HUDEP-2 (cell line): Measurements from ENCODE around the gene B4GALNT1.
"Not testable (repeated sequence)": the region's sequence is repeated elsewhere in the genome, so short reads cannot be mapped to it uniquely, and the experiment has no call there.

Source experiments
- DNase-seq, 76 experiments: peaks; one replicate each; lab custom pipeline; 2025; ENCODE audit not compliant: unreplicated experiment in 76 of 76; lab: John Stamatoyannopoulos, UW

Gene B4GALNT1

DNA sequence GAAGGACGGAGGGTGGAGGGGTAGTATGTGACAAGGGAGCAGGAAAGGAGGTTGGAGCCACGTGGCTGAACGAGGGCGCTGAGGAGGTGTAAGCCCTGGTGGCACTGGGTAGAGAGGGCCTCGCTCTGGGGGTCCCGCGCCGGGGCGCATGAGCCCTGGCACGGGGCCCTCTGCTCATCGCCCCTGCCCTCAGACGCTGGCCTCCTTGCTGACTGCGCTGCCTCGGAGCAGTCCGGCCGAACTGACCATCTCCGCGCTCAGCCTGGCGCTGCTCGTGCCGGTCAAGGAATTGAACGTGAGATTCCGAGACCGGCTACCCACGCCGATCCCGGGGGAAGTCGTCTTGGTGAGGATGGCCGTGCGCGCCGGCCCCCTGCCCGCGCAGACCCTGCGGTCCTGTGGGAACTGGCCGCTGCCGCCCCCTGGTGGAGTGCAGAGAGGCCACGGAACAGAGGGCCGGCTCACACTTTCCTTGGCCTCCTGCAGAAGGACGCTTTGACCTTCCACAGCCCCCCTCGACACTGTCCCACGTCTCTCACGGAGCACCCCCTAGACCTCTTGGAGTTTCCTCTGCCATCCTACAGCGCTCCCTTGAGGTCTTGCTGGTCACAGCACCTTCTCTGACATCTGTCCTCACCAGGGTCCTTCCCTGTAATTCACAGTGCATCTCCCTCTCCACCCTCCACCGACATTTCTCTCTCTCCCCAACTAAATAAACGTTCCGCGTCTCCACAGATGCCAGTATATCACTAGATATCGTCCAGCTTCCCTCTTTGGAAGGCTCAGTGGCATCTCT, 11.3 kb downstream of the B4GALNT1 start:
- DNase-seq = peak in 41 of 76 experiments; percentile 6 to 58 (median 22)

DNA sequence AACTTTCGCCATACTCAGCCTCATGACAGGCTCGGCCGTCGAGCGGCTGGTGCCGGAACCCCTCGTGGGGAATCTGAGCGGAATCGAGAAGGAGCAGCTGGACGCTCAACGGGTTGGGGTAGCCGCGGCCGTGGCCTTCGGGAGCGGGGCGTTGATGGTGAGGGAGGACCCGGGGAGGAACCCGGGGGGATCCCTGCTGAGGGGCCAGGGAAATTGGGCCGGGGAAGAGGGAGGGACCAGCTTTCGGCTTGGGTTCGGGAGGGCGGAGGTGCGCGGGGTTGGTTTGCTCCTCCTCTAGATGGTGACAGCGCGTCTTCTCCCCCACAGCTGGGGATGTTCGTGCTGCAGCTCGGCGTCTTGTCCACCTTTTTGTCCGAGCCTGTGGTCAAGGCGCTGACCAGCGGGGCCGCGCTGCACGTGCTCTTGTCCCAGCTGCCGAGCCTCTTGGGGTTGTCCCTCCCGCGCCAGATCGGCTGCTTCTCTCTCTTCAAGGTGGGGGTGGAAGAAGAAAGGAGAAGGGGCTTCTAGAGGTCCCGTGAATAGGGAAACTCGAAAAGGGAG, 12.0 kb downstream of the B4GALNT1 start:
- DNase-seq = peak in 2 of 76 experiments; percentile 18 to 31

DNA sequence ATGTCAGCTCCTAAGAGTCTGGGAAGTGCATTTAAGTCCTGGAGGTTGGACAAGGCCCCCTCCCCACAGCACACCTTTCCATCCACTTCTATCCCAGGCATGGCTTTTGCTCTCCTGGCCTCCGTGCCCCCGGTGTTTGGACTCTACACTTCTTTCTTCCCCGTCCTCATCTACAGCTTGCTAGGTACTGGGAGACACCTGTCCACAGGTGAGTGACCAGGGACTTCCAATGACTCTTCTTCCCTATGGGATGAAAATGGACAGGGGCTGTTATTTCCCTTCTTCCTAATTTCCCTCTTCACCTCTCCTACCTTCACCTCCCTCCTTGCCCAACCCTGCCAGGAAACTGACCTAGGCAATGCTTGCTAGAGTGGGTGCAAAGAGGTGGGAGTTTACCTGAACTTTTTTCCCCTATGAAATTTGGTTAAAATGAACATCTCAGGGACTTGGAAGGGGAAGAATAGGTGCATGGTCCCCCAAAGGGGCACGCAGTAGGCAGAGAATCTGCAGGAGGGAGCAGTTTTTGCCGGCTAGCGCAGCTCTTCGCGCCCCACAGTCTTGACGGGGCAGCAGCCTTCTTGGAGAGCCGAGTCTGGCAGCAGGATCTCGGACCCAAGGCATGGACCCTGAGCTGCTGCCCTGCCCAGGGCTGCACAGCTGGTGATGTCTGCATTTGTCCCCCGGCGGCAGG, 12.6 kb downstream of the B4GALNT1 start:
- no peak for DNase-seq

DNA sequence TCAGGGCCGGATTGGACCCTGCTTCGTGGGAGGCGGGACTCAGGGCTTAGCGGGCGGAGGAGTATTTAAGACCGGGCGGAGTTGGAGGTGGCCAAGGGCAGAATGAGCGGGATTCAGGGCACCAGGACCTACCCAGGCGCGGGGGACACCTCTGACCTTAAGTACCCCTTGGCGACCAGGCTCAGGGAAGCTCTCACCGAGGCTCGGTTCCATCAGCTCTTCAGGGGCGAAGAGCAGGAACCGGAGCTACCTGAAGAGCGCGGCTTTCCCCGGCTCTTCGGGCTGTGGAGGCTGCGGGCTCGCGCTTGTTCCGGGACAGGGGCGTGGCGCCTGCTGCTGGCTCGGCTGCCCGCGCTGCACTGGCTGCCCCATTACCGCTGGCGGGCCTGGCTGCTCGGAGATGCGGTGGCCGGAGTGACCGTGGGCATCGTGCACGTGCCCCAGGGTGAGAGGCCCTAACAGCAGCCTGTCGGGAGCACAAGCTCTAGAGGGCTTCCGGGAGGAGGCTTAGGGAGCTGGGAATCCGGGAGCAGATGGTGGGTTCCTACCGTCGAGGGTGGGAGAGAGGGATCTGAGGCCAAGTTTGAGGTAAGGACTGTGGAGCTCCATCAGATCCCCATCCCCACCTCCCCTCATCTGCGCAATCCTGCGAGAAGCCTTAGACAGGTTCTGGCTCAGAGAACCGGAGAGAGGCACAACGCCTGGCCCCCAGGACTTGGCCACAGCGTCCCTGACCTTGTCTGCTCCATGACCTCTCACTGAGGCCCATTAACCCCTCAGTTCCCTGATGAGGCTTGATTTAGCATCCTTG, 13.4 kb downstream of the B4GALNT1 start:
- DNase-seq = peak in 4 of 76 experiments; percentile 10 to 45 (median 14)

DNA sequence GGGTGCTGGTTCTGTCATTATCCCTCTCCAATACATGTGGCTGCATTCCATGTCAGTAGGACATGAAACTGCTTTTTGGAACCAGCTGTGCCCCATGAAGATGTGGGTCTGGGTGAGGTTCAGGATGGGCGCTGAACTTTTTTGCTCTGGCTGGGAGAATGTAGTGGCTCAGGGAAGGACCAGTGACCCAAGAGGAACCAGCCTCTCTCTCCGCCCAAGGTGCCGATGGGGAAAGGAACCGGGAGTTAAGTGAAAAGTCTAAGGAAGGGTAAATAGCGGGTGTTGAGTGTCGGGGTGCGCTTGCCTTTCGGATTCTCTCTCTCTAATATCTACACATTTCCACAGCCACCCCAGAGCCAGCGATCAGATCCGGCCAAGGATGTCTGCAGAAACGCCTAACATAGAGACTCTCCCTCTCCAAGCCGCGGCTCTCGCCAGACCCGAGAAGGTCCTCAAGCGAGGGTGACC, 14.0 kb downstream of the B4GALNT1 start:
- no peak for DNase-seq

DNA sequence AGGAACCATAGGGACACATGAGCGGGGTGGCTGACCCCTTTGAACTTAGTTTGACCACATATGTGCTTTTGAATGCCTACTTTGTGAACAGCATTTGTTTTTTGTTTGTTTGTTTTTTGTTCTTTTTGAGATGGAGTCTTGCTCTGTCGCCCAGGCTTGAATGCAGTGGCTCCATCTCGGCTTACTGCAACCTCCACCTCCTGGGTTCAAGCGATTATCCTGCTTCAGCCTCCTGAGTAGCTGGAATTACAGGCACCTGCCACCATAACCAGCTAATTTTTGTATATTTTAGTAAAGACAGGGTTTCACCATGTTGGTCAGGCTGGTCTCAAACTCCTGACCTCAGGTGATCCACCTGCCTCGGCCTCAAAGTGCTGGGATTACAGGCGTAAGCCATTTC, 14.6 kb downstream of the B4GALNT1 start:
- not testable (repeated sequence) for DNase-seq

DNA sequence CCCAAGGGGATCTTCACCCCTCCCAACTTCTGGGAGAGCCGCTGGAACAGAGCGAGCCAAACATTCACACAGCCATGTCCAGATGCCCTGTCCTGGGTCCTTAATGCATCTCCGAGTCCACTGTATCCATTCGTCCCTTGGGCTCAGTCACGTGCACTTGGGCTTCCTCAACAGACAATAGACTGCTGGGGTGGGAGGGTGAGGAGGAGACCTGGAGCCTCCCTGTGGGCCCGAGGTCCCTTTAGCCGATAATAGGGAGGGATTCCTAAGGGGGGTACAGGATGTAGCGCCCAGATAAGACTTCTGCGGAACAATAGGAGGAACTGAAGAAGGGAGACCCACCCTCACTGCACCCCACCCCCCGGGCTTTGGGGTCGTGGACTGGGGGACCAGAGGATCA, 15.1 kb downstream of the B4GALNT1 start:
- no peak for DNase-seq

DNA sequence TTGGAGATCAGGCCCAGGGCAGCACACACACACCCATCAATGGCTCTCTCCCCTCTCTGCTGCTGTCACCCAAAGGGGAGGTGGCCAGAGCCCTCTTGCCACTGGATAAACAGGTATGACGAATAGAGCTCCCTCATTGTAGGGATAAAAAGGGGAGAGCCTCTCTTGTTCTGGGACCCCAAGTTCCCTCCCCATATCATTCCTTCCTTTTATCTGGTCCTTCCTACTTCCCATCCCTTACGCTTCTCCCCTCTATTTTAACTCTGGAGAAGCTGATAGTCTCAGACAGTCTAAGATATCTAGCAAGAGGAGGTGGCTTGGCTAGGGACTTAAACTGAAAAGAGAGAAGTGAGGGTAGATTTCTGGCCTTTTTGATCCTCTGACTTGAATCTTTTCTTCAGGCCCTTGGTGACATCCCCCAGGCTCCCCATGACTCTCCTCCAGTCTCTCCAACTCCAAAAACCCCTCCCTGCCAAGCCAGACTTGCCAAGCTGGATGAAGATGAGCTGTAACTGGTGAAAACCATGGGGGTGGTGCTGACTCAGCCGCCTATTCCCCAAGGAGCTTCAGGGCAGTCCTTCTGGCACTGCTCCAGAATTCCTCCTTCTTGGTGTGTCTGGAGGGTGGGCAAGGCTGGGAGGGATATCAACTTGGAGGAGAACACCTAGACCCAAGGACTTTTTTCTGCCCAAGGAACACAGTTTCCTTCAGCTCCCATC, 16.5 kb downstream of the B4GALNT1 start:
- DNase-seq = no peak

DNA sequence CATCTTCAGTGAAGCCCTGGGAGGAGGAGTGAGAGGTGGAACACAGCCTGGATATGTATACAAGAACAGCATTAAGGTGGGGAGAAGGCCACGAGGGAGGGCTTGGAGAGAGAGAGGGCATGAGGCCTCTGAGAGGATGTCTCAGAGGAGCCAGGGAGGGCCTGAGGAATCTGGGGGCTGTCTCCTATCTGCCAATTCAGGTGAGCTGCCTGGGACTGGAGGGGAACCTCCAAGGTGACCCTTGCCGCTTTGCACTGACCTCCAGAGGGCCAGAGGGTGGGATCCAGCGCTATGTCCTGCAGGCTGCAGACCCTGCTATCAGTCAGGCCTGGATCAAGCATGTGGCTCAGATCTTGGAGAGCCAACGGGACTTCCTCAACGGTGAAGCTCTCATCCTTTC, 17.4 kb downstream of the B4GALNT1 start:
- no peak for DNase-seq

DNA sequence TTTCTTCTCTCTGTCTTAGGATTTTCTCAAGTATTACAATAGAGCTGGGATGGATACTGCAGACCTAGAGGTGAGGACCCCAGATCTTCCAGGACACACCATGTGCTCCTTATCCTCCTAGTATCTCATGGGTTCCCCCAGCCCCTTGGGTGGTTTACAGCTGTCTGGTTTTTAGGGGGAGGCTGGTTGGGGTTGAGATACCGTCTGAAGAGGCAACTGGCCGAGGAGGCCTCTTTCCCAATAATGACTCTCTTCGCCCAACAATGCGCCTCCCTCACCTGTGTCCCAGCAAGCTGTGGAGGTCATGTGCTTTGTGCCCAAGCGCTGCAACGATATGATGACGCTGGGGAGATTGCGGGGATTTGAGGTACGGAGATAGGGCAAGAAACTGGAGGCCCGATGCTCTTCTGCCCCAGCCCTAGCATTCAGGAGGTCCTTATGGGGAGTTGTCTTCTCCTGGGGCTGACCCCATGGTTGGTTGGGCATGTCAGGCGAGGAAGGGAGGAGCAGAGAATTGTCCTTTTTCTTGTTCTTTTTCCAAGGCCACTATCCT, 18.0 kb downstream of the B4GALNT1 start:
- no peak for DNase-seq

DNA sequence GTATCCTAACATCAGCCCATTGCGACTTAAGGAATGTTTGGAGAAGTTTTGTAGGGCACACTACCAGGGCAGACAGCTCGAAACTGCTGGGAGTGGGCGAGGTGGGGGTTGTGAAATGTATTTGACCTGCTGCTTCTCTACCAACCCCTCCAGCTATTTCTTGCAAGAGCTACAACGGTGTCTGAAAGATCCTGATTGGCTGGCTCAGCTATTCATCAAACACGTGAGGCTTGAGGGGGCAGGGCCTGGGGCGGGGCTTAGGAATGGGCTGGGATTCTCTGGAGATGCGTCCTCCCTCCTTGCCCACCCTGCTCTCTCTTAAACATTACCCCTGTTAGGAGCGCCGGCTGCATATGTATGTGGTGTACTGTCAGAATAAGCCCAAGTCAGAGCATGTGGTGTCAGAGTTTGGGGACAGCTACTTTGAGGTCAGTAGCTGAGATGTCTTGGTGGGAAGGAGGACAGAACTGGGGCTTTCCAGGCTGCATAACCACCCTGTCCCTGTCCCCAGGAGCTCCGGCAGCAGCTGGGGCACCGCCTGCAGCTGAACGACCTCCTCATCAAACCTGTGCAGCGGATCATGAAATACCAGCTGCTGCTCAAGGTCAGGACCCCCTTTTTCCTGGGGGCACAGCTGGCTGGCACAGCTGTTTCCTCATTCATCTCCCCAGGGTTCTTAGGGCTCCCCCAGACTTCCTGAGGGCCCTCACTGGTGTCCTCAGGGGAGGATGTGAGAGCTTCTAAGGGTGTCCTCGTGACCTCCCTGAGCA, 18.6 kb downstream of the B4GALNT1 start:
- DNase-seq = peak in 3 of 76 experiments; percentile 7 to 22 (median 12)

DNA sequence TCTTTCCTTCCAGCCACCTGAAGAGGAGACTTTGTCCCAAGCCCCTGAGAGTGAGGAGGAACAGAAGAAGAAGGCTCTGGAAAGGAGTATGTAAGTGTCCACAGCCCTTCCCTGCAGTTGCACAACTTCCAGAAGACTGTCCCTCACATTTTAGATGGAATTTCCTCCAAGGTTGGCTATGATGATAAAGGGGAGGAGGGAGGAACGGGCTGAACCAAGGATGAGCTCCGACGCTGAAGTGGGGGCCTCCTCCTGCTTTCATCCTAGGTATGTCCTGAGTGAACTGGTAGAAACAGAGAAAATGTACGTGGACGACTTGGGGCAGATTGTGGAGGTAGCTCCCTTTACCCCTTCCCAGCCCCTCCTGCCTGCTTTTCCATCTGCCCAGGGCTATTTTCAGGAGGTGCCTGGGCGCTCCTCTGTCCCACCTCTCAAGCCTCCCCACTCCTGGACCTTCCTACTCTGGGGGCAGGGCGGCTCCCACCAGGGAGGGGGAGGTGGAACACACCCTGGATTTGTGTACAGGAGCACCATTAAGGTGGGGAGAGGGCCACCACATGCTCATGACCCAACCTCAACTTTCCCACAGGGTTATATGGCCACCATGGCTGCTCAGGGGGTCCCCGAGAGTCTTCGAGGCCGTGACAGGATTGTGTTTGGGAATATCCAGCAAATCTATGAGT, 19.4 kb downstream of the B4GALNT1 start:
- no peak for DNase-seq

DNA sequence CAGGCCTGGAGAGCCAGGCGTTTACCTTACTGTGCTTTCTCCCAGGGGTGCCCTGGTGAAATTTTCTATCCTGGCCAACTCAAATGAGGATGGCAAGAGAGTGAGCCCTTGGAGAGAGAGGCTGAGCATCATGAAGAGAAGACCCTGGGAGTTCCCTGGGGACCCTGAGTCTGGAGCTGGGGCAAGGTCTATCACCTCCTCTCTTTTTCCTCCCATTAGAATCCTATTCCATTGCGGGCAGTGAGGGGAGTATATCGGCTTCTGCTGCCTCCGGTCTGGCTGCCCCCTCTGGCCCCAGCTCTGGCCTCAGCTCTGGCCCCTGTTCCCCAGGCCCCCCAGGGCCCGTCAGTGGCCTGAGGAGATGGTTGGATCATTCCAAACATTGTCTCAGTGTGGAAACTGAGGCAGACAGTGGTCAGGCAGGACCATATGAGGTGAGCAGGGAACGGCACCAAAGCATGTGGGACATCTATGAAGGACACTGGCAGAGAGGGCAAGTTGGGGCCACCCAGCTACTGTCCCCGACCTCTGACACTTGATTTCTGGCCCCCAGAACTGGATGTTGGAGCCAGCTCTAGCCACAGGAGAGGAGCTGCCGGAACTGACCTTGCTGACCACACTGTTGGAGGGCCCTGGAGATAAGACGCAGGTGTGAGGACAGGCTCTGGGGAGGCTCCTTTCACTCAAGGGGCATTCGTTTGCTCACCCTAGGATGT, 20.1 kb downstream of the B4GALNT1 start:
- DNase-seq = no peak

DNA sequence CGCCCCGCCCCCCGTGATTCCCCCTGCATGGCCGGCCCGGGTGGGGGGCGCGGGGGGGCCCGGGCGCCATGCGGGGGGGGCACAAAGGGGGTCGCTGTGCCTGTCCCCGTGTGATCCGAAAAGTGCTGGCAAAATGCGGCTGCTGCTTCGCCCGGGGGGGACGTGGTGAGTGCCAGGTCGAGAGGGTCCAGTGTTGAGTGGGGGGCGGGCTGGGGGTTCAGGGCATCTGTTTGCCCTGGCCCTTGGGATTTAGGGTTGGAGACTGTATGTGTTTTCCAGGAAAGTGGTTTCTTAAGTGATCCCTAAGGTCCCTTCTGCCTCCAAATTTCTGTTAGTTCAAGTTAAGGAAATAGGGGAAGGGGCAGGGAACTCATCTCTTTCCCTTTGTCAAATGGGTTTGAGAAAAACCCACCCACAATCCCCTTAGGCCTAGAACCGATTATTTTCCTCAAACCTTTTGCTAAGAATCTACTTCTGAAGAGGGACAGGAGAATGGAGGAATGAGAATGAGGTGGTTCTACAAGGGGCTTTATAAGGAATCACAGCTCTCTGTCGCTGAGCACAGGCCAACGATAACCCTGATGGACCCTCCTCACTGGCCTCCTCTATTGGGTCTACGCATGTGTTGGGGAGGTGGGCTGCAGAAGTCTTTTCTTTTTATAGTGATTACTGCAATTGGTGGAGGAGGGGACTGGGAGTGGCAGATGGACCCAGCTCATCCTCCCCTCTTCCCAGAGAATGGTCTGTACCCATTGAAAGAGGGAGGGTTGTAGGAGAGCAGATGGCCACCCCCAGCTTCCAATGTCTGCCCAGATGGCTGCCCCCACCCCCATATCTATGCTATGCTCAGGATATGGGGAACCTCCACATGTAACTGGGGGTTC, 20.9 kb downstream of the B4GALNT1 start:
- no peak for DNase-seq

DNA sequence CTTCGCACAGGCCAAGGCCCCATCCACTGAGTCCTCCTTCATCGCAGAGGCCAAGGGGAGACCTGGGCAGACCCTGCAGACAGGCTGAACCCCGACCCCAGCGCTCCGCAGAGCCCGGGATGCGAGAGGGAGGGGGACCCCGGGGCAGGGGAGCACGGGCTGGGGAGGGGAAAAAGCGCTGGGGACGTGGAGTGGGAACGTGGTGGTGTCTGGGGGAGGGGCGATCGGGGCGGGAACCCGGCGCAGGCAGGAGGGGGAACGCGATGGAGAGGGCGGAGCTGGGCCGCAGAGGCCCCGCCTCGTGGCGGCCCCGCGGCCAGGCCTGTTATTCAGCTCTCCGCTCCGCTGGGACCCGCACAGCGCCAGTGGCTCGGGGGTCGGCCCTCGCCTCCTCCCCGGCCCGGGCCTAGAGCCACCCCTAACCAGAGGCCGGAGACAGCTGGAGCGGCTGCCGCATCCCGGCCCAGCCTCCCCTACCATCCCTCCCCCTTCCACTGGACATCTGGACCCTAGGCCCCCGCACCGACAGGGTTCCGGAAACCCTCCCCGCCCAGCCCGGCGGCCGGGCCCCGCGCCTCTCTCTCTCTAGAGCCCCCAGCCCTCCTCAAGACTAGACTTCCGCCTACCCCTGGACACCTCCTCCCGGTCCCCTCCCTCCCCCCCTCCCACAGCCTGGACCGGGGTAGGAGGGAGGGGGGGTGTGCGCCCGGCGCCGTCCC, 21.7 kb downstream of the B4GALNT1 start, which contains the start of gene ARHGEF25:
ARHGEF25 (plus strand) TSS at position 328 of the 719 bp plus-strand sequence. CDS start 460 bp downstream, outside the sequence.
- DNase-seq = no peak

DNA sequence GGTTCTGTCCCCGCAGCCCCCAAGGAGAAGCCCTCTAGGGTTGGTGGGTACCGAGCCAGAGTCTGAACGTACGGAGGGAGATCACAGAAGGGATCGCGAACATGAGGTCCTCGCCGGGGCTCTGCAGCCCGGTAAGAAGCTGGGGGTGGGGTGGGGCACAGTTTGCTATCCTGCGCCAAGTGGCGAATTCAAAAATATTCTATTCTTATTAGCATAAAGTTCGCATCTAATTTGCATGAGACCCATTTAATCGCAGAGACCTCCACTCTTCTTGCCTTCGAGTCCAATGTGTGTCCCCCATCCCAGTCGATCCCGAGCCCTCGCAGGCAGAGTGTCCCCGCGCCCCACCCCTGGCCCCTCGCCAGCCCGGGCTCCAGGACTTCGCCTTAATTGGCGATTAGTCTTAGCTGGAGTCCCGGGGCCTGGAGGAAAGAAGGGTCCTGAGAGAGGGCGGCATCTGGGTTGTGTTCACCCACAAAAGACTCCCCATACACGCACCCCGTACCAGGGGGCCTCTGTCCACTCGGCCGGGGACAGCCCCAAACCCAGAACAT, 22.4 kb downstream of the B4GALNT1 start:
- no peak for DNase-seq
